Tracheal epithelial cell (primary cell): Measurements from ENCODE around the gene CCND2. TPM values are rescaled to one million over a fixed set of nuclear protein-coding genes. Genes with fewer than 3 reads are reported as not detected.

Experiments used
- total RNA-seq: library from RNA; depleted of rRNA; stranded (reverse); fragments of >200 nt; gene quantifications from 2 replicates; pipeline ENCODE4 v1.2.1, GENCODE V29; 2014

The CCND2 gene
- total RNA-seq = 158 and 234 TPM in 2 replicates

GRCh38 chr12:4273652-4274395, at the start of gene CCND2:
TSS of gene CCND2 (plus strand) at chr12:4273762. CDS start at chr12:4274041, 279 bp downstream.

GRCh38 chr12:4320853-4321701, 47.5 kb downstream of the CCND2 start, which contains the start of gene TIGAR:
TSS of gene TIGAR (plus strand) at chr12:4321213. CDS start at chr12:4321272, 59 bp downstream.

Other genes with a start within 250 kb of the CCND2 start
- gene TIGAR, start 47.5 kb downstream of the CCND2 start, total RNA-seq = 9.0 and 11.6 TPM in 2 replicates
- gene FGF23, start 106.0 kb downstream of the CCND2 start, total RNA-seq = not detected in 2 replicates
- gene FGF6, start 172.1 kb downstream of the CCND2 start, total RNA-seq = not detected in 2 replicates